ENCODE data around the gene ALDH3B1. TPM values are rescaled to one million over a fixed set of nuclear protein-coding genes. Genes with fewer than 3 reads are reported as not detected.
A peak's percentile ranks its signal among the peaks of the same experiment; 100 is the strongest.

The ALDH3B1 gene
- total RNA-seq, 3 donors from 2014 or later, result 9.8 to 26.4 (median 20.6) TPM

DNA sequence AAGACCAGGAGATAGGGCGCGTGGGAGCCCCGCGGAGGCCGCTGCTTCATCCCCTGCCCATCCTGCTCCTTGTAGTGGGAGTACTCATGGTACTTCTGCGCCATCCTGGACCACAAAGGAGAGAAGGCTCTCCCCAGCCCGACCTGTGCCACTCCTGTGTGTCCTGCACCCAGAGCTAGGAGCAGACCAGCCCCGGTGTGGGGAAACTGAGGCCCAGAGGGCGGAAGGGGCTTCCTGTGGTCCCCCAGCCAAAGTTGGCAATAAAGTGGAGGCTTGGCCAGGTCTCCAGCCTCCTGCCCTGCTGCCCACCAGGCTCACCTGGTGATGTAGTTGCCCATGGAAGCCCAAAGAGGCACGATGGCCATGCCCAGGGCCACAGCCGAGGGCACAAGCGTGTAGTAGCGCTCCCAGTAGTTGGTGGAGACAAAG lies 10.9 kb upstream of the ALDH3B1 start:
- intact Hi-C loops (cut with DNase I; ENCODE audit: low total_unique reads), result no loop called here
- no peak for TF ChIP-seq POLR2AphosphoS5 (IDR thresholded peaks at IDR 0.05)
- TF ChIP-seq POLR2A (IDR thresholded peaks at IDR 0.05), result no peak
- TF ChIP-seq, protein P1, sequence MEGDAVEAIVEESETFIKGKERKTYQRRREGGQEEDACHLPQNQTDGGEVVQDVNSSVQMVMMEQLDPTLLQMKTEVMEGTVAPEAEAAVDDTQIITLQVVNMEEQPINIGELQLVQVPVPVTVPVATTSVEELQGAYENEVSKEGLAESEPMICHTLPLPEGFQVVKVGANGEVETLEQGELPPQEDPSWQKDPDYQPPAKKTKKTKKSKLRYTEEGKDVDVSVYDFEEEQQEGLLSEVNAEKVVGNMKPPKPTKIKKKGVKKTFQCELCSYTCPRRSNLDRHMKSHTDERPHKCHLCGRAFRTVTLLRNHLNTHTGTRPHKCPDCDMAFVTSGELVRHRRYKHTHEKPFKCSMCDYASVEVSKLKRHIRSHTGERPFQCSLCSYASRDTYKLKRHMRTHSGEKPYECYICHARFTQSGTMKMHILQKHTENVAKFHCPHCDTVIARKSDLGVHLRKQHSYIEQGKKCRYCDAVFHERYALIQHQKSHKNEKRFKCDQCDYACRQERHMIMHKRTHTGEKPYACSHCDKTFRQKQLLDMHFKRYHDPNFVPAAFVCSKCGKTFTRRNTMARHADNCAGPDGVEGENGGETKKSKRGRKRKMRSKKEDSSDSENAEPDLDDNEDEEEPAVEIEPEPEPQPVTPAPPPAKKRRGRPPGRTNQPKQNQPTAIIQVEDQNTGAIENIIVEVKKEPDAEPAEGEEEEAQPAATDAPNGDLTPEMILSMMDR (IDR thresholded peaks at IDR 0.05), result no peak
- H3K9me3 ChIP-seq, result no peaks in the 10 kb centered on the region
- H3K27ac ChIP-seq, result no peak overlapping the region
- H3K4me1 ChIP-seq, result no peaks in the 10 kb centered on the region
- H3K4me3 ChIP-seq, result no peak overlapping the region
- no peak for DNase-seq (ENCODE audit: low spot score in 2 of 2)
- H3K36me3 ChIP-seq, result no peaks in the 10 kb centered on the region
- H3K27me3 ChIP-seq, result no peaks in the 10 kb centered on the region

DNA sequence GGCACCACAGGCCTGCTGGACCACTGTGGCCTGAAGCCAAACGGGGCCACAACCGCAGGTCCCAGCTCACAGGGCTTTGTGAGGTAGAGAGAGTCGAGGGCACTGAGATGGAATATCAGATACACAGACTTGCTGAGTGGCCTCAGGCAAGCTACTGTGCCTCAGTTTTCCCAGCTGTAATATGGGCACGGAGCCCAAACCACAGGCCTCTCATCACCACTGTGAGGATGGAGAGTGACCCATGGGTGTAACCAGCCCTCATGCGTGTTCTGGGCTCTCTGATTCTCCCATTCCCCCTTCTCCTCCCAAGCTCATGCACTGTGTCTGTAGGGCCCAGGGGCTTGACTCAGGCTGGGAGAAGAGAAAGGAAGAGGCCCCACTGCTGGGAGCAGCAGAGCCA lies 10.4 kb upstream of the ALDH3B1 start:
- Histone ChIP-seq H3K4me3 (no peak overlapping the region), H3K27ac (no peak overlapping the region), H3K4me1 (no peaks in the 10 kb centered on the region), H3K9me3 (no peaks in the 10 kb centered on the region), H3K27me3 (no peaks in the 10 kb centered on the region), H3K36me3 (no peaks in the 10 kb centered on the region)
- no peak for TF ChIP-seq POLR2A (IDR thresholded peaks at IDR 0.05)
- TF ChIP-seq POLR2AphosphoS5 (IDR thresholded peaks at IDR 0.05), result no peak
- TF ChIP-seq, protein P1 (IDR thresholded peaks at IDR 0.05), result no peak
- intact Hi-C loops (cut with DNase I; ENCODE audit: low total_unique reads), result no loop called here
- no peak for DNase-seq (ENCODE audit: low spot score in 2 of 2)

DNA sequence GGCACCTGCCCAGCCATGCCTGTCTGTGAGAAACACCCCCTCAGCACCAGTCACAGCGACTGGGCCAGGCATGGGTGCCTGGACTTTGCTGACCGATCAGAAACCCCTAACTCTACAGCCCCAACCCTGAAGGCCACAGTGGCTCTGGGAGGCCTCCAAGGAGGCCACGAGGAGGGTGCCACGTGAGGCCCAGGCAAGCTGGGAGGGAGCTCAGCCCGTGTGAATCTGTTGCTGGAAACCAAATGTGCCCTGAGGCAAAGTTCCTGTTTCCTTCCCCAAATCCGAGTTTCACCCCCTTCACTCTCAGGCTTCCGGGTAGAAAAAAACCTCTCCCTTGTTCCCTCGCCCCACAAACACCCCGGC lies 7.6 kb upstream of the ALDH3B1 start:
- H3K27ac ChIP-seq, result peak overlapping the region; percentile 80 to 84
- intact Hi-C loops (cut with DNase I; ENCODE audit: low total_unique reads), result no loop called here
- no peaks in the 10 kb centered on the region for H3K9me3 ChIP-seq
- no peaks in the 10 kb centered on the region for H3K36me3 ChIP-seq
- DNase-seq (ENCODE audit: low spot score in 2 of 2), result no peak
- H3K4me1 ChIP-seq, result no peaks in the 10 kb centered on the region
- no peaks in the 10 kb centered on the region for H3K27me3 ChIP-seq
- TF ChIP-seq POLR2A (IDR thresholded peaks at IDR 0.05) (no peak), POLR2AphosphoS5 (IDR thresholded peaks at IDR 0.05) (no peak)
- TF ChIP-seq, protein P1 (IDR thresholded peaks at IDR 0.05), result no peak
- peak overlapping the region; percentile 81 to 85 (median 81) for H3K4me3 ChIP-seq

DNA sequence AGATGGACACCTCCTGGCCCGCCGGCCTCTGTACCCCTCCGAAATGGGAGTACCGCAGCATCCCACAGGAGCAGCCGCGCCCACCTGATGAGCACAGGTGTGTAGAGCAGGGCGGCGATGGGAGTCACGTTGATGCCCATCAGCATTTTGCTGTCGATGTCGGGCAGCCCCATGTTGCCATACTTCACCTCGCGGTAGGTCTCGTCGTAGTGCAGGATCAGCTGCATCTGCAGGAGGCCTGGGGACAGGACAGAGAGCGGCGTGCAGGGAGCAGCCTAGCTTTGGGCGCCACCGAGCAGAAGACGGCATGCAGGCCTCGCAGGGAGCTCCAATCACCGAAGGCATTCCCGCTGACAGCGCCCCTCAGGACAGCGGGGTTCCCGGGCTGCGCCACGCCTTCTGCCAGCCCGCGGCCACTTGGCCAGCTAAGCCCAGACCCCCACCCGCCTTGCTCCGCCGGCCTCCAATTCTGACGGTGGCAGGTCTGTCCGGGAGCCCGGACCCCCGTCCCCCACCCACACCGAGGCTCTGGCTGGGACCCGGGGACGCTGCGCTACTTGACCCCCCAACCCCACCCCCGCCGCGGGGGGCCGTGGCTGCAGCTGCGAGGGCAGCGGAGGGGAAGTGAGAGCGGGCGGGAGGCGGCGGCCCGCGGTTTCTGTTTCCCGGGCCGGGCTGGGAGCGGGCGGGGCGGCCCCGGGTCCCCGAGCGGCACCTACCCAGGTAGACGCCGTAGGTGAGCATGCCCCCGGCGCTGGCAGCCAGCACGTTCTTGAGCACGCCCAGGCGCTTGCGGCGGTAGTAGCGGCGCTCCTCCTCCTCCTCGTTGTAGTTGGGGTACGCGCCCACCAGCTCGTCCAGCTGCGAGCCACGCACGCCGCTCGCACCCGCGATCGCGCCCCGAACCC lies 6.9 kb upstream of the ALDH3B1 start:
- no peak for DNase-seq (ENCODE audit: low spot score in 2 of 2)
- intact Hi-C loops (cut with DNase I; ENCODE audit: low total_unique reads), result no loop called here
- Histone ChIP-seq H3K9me3 (no peaks in the 10 kb centered on the region), H3K4me1 (no peaks in the 10 kb centered on the region), H3K36me3 (no peaks in the 10 kb centered on the region), H3K4me3 (peak overlapping the region; percentile 81 to 85 (median 81)), H3K27me3 (no peaks in the 10 kb centered on the region), H3K27ac (peak overlapping the region; percentile 80 to 84)
- TF ChIP-seq POLR2AphosphoS5 (IDR thresholded peaks at IDR 0.05) (no peak), POLR2A (IDR thresholded peaks at IDR 0.05) (no peak)
- TF ChIP-seq, protein P1 (IDR thresholded peaks at IDR 0.05), result no peak

DNA sequence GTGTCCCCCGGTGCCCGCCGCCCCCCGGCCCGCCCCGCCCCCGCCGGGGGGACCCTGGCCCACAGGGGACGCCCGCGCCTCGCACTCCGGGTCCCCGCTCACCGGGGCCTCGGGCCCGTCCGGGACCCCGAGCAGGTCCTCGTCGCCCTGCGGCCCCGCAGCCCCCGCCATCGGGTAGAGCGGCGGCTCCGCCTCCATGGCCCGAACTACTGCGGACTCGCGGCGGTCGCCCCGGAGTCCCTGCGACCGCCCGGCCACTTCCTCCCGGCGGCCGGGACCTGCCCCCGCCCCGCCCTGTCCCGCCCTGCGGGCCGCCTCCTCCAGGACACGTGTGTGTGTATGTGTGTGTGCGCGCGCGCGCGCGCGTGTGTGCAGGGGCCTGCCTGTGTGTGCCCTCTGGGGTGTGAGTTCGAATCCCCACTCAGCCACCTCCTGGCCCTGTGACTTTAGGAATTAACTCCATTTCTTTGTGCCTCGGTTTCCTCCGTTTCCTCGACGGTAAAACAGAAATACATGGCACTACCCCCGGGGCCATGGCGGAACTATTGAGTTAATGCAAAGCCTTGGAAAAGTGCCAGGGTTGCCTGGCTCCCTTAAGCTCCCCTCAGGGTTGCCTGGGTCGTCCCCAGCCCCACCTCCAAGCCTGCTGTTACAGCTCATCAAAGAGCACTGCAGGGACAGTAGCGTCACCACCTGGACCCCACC lies 6.1 kb upstream of the ALDH3B1 start, which contains the start of gene UNC93B1:
Gene UNC93B1 (minus strand): TSS at position 252 of the 705 bp plus-strand sequence. CDS start 54 bp downstream, at position 198.
- Histone ChIP-seq H3K27ac (peak within 1 kb of the TSS; percentile 80 to 84), H3K4me3 (peak within 1 kb of the TSS; percentile 81 to 85 (median 81)), H3K9me3 (no peaks in the 10 kb centered on the region), H3K4me1 (no peaks in the 10 kb centered on the region), H3K27me3 (no peaks in the 10 kb centered on the region), H3K36me3 (no peaks in the 10 kb centered on the region)
- intact Hi-C loops (cut with DNase I; ENCODE audit: low total_unique reads), result no loop called here
- peak; percentile 76 to 79 for DNase-seq (ENCODE audit: low spot score in 2 of 2)
- TF ChIP-seq, protein P1 (IDR thresholded peaks at IDR 0.05), result no peak
- TF ChIP-seq POLR2AphosphoS5 (IDR thresholded peaks at IDR 0.05) (peak in 2 of 3 donors; percentile 14 to 48), POLR2A (IDR thresholded peaks at IDR 0.05) (no peak)
